ENCODE measurements around the gene NAV2. TPM values are rescaled to one million over a fixed set of nuclear protein-coding genes. Genes with fewer than 3 reads are reported as not detected.

Gene NAV2
- polyA plus RNA-seq, 1 donor from 2014 or later, result 3.0 TPM

DNA sequence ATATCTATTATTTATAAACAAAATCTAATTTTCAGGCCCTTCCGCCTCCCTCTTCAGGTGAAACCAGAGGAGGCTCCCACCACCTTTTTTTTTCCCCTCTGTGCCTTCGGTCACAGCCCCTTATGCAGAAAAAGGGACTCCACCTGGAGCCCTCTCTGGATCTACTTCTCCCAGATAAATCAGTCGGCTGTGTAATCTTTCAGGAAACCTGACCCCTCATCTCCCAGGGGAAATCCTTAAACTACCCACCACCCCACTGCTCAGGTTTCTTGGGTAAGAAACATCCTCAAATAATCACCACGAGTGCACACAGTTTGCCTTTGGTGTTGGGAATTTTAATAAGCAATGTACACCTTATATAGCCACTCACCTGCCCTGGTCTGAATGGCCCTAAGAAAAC, 104.2 kb downstream of the NAV2 start:
- Histone ChIP-seq H3K36me3 (ENCODE audit: insufficient read depth, low read length) (no peaks in the 10 kb centered on the region), H3K4me3 (ENCODE audit: low read length) (no peak overlapping the region), H3K79me2 (replicated peaks; ENCODE audit: insufficient read depth, low read length) (no peaks in the 10 kb centered on the region), H4K20me1 (ENCODE audit: insufficient read depth) (no peaks in the 10 kb centered on the region), H3K27ac (ENCODE audit: low read length) (no peak overlapping the region), H3K4me2 (ENCODE audit: low read length) (no peak overlapping the region), H3K9me3 (ENCODE audit: low read length) (no peaks in the 10 kb centered on the region), H3K9me2 (ENCODE audit: insufficient read depth, low read length) (no peaks in the 10 kb centered on the region), H3F3A (ENCODE audit: insufficient read depth, low read length, poor library complexity, severe bottlenecking) (no peaks in the 10 kb centered on the region), H3K9ac (ENCODE audit: low read length) (no peak overlapping the region), H2AFZ (ENCODE audit: low read depth, low read length) (no peak overlapping the region), H3K27me3 (ENCODE audit: insufficient read depth, low read depth, low read length) (no peaks in the 10 kb centered on the region)
- TF ChIP-seq, protein P1, sequence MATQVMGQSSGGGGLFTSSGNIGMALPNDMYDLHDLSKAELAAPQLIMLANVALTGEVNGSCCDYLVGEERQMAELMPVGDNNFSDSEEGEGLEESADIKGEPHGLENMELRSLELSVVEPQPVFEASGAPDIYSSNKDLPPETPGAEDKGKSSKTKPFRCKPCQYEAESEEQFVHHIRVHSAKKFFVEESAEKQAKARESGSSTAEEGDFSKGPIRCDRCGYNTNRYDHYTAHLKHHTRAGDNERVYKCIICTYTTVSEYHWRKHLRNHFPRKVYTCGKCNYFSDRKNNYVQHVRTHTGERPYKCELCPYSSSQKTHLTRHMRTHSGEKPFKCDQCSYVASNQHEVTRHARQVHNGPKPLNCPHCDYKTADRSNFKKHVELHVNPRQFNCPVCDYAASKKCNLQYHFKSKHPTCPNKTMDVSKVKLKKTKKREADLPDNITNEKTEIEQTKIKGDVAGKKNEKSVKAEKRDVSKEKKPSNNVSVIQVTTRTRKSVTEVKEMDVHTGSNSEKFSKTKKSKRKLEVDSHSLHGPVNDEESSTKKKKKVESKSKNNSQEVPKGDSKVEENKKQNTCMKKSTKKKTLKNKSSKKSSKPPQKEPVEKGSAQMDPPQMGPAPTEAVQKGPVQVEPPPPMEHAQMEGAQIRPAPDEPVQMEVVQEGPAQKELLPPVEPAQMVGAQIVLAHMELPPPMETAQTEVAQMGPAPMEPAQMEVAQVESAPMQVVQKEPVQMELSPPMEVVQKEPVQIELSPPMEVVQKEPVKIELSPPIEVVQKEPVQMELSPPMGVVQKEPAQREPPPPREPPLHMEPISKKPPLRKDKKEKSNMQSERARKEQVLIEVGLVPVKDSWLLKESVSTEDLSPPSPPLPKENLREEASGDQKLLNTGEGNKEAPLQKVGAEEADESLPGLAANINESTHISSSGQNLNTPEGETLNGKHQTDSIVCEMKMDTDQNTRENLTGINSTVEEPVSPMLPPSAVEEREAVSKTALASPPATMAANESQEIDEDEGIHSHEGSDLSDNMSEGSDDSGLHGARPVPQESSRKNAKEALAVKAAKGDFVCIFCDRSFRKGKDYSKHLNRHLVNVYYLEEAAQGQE (IDR thresholded peaks at IDR 0.05; ENCODE audit: borderline replicate concordance), result no peak
- TF ChIP-seq MXI1 (conservative IDR thresholded peaks at IDR 0.05; ENCODE audit: poor library complexity, severe bottlenecking) (no peak), EZH2 (IDR thresholded peaks at IDR 0.05; ENCODE audit: borderline replicate concordance, insufficient read depth, low read length, poor library complexity, severe bottlenecking) (no peak), POLR2AphosphoS5 (IDR thresholded peaks at IDR 0.05) (no peak), EP300 (conservative IDR thresholded peaks at IDR 0.05; ENCODE audit: poor library complexity, severe bottlenecking) (no peak), RAD21 (conservative IDR thresholded peaks at IDR 0.05) (no peak), TAF1 (IDR thresholded peaks at IDR 0.05; ENCODE audit: low read depth) (no peak), SMC3 (conservative IDR thresholded peaks at IDR 0.05; ENCODE audit: poor library complexity) (no peak)
- TF ChIP-seq, protein P2, sequence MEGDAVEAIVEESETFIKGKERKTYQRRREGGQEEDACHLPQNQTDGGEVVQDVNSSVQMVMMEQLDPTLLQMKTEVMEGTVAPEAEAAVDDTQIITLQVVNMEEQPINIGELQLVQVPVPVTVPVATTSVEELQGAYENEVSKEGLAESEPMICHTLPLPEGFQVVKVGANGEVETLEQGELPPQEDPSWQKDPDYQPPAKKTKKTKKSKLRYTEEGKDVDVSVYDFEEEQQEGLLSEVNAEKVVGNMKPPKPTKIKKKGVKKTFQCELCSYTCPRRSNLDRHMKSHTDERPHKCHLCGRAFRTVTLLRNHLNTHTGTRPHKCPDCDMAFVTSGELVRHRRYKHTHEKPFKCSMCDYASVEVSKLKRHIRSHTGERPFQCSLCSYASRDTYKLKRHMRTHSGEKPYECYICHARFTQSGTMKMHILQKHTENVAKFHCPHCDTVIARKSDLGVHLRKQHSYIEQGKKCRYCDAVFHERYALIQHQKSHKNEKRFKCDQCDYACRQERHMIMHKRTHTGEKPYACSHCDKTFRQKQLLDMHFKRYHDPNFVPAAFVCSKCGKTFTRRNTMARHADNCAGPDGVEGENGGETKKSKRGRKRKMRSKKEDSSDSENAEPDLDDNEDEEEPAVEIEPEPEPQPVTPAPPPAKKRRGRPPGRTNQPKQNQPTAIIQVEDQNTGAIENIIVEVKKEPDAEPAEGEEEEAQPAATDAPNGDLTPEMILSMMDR (IDR thresholded peaks at IDR 0.05; ENCODE audit: poor library complexity, severe bottlenecking), result no peak

DNA sequence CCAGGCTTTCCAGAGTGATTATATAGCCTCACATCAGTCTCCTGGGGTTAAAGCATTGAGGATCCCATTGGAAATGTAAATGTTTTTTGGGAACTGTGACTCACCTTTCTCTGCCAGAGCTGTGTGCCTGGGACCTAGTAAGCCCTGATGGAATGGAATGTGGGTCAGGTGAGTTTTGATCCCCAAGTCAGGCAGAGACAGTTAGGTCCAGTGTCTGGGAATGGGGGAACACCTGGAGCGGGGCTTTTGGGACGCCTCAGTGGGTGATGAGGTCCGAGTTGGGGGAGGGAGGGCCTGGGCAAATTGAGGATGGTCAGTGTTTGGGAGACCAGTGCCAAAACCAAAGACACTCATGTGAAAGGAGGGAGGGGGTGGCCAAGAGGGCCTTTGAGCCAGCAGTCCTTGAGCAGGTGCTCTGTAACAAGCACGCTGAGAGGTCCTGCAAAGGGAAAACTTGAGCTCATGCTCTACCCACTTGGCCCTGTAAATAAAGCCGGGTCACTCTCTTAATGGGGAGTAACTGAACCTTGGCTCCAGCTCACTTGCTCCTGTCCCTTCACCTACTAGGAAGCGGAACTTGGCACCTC, 104.7 kb downstream of the NAV2 start:
- Histone ChIP-seq H3K4me2 (ENCODE audit: low read length) (no peak overlapping the region), H4K20me1 (ENCODE audit: insufficient read depth) (no peaks in the 10 kb centered on the region), H3K27ac (ENCODE audit: low read length) (no peak overlapping the region)

More for the DNA sequence above, 104.7 kb downstream of the NAV2 start:
- H3K9ac ChIP-seq (ENCODE audit: low read length), result no peak overlapping the region
- no peaks in the 10 kb centered on the region for H3K79me2 ChIP-seq (replicated peaks; ENCODE audit: insufficient read depth, low read length)
- no peaks in the 10 kb centered on the region for H3K27me3 ChIP-seq (ENCODE audit: insufficient read depth, low read depth, low read length)
- H3K9me3 ChIP-seq (ENCODE audit: low read length), result no peaks in the 10 kb centered on the region
- no peaks in the 10 kb centered on the region for H3K9me2 ChIP-seq (ENCODE audit: insufficient read depth, low read length)
- H3K4me3 ChIP-seq (ENCODE audit: low read length), result no peak overlapping the region
- H3F3A ChIP-seq (ENCODE audit: insufficient read depth, low read length, poor library complexity, severe bottlenecking), result no peaks in the 10 kb centered on the region
- H3K36me3 ChIP-seq (ENCODE audit: insufficient read depth, low read length), result no peaks in the 10 kb centered on the region
- TF ChIP-seq RAD21 (conservative IDR thresholded peaks at IDR 0.05) (no peak), POLR2AphosphoS5 (IDR thresholded peaks at IDR 0.05) (no peak), MXI1 (conservative IDR thresholded peaks at IDR 0.05; ENCODE audit: poor library complexity, severe bottlenecking) (no peak), TAF1 (IDR thresholded peaks at IDR 0.05; ENCODE audit: low read depth) (no peak), EP300 (conservative IDR thresholded peaks at IDR 0.05; ENCODE audit: poor library complexity, severe bottlenecking) (no peak), EZH2 (IDR thresholded peaks at IDR 0.05; ENCODE audit: borderline replicate concordance, insufficient read depth, low read length, poor library complexity, severe bottlenecking) (no peak), SMC3 (conservative IDR thresholded peaks at IDR 0.05; ENCODE audit: poor library complexity) (no peak)
- TF ChIP-seq, protein P1 (IDR thresholded peaks at IDR 0.05; ENCODE audit: borderline replicate concordance), result no peak
- TF ChIP-seq, protein P2 (IDR thresholded peaks at IDR 0.05; ENCODE audit: poor library complexity, severe bottlenecking), result no peak
- H2AFZ ChIP-seq (ENCODE audit: low read depth, low read length), result no peak overlapping the region

Measured in neural cell (in vitro differentiated cells).